VCaP (cell line): ENCODE results near the gene VSTM2L.
A peak's percentile ranks its signal among the peaks of the same experiment; 100 is the strongest.

Experiments
- H3K27ac ChIP-seq: fragments of 450-650 bp; 2 replicates; pipeline ENCODE4 v1.5.1; 2017
- CTCF ChIP-seq: fragments of 450-650 bp; conservative IDR thresholded peaks from 2 replicates; pipeline ENCODE4 v1.5.1; 2017; ENCODE audit warnings: mild to moderate bottlenecking, moderate library complexity

VSTM2L gene

GRCh38 chr20:37918035-37918434 is 15.1 kb downstream of the VSTM2L start:
- TF ChIP-seq CTCF, result no peak
- H3K27ac ChIP-seq, result no peak overlapping the region

- peak overlapping the region; percentile 29; the same call in 1 of the 2 replicates for H3K27ac ChIP-seq
- no peak for TF ChIP-seq CTCF
These were observed 16.6 kb downstream of the VSTM2L start for GRCh38 chr20:37919389-37920040.

- no peak for TF ChIP-seq CTCF
- no peak overlapping the region for H3K27ac ChIP-seq
These were observed 17.3 kb downstream of the VSTM2L start for GRCh38 chr20:37920270-37920669.

- no peak for TF ChIP-seq CTCF
- no peak overlapping the region for H3K27ac ChIP-seq
These were observed 17.9 kb downstream of the VSTM2L start for GRCh38 chr20:37920679-37921322.

- TF ChIP-seq CTCF, result no peak
These were observed 18.5 kb downstream of the VSTM2L start for GRCh38 chr20:37921341-37921929.

GRCh38 chr20:37922016-37922415 is 19.1 kb downstream of the VSTM2L start:
- no peak overlapping the region for H3K27ac ChIP-seq
- TF ChIP-seq CTCF, result no peak

More at GRCh38 chr20:37921341-37921929, 18.5 kb downstream of the VSTM2L start:
- H3K27ac ChIP-seq, result no peak overlapping the region

GRCh38 chr20:37925265-37926165 is 22.6 kb downstream of the VSTM2L start:
- no peak for TF ChIP-seq CTCF
- no peak overlapping the region for H3K27ac ChIP-seq
